Keratinocyte (primary cell): Measurements from ENCODE around the gene BDP1.
"Not testable (repeated sequence)": the region's sequence is repeated elsewhere in the genome, so short reads cannot be mapped to it uniquely, and the experiment has no call there.

Experiments used
- EZH2 ChIP-seq: IDR thresholded peaks from one replicate; pipeline ENCODE4 v1.6.1; 2012; ENCODE audit warnings: inconsistent platforms, mild to moderate bottlenecking, low read length, moderate library complexity
- TF ChIP-seq, protein P1 (sequence below), 3 experiments: IDR thresholded peaks in 1 of 3; conservative IDR thresholded peaks in 1 of 3; optimal IDR thresholded peaks in 1 of 3; 2 replicates in 2 of 3; 3 replicates in 1 of 3; pipeline versions ENCODE3 to v1.5.1; 2011; ENCODE audit warnings: low read length in 3 of 3, mild to moderate bottlenecking in 3 of 3, moderate library complexity in 2 of 3, control low read depth in 1 of 3, inconsistent platforms in 1 of 3; ENCODE audit not compliant: insufficient read depth in 2 of 3; ENCODE audit errors: extremely low read depth in 1 of 3

DNA sequence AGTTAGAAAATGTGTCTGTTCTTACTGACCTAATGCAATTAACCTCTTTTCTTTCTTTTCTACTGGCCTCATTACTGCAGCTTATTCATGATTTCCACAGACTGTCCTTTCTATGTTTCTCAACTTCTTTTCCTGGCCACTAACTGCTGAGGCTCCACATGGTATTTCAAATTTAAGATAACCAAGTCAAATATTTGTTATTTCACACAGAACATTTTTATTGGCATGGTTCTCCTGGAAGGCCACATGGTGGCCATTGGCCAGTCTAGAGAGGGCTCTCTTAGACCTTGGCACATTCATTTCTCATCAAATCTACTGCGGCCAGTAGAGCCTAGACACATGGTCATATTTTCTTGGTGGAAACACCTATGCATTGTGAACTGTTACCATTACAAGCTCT lies 13.9 kb upstream of the BDP1 start:
- TF ChIP-seq, protein P1, sequence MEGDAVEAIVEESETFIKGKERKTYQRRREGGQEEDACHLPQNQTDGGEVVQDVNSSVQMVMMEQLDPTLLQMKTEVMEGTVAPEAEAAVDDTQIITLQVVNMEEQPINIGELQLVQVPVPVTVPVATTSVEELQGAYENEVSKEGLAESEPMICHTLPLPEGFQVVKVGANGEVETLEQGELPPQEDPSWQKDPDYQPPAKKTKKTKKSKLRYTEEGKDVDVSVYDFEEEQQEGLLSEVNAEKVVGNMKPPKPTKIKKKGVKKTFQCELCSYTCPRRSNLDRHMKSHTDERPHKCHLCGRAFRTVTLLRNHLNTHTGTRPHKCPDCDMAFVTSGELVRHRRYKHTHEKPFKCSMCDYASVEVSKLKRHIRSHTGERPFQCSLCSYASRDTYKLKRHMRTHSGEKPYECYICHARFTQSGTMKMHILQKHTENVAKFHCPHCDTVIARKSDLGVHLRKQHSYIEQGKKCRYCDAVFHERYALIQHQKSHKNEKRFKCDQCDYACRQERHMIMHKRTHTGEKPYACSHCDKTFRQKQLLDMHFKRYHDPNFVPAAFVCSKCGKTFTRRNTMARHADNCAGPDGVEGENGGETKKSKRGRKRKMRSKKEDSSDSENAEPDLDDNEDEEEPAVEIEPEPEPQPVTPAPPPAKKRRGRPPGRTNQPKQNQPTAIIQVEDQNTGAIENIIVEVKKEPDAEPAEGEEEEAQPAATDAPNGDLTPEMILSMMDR (optimal IDR thresholded peaks at IDR 0.05 in 1 of 3, IDR thresholded peaks at IDR 0.05 in 1 of 3, conservative IDR thresholded peaks at IDR 0.05 in 1 of 3; ENCODE audit: extremely low read depth in 1 of 3, insufficient read depth in 2 of 3, low read length in 3 of 3) = not testable (repeated sequence)
- not testable (repeated sequence) for TF ChIP-seq EZH2
